Small intestine (tissue), 7 donors: ENCODE results near the gene RIMBP2. TPM values are rescaled to one million over a fixed set of nuclear protein-coding genes. Genes with fewer than 3 reads are reported as not detected.

ENCODE experiments used
- DNase-seq, 2 donors: peaks; one replicate each; pipeline versions ENCODE4 v3.0.0 to v3.0.0-alpha.2; 2013
- FAIRE-seq: peaks from 2 replicates; lab custom pipeline; 2012; peaks lifted over from hg19 to GRCh38; lab: Jason Lieb, UNC
- H3K27ac ChIP-seq, 3 donors: one replicate each; pipeline ENCODE4 v1.5.1; 2013; ENCODE audit warnings: low read length in 2 of 3, mild to moderate bottlenecking in 2 of 3, control low read depth in 1 of 3, inconsistent platforms in 1 of 3, low read depth in 1 of 3, moderate library complexity in 1 of 3
- H3K27me3 ChIP-seq, 3 donors: one replicate each; pipeline ENCODE4 v1.6.1; 2013; ENCODE audit warnings: low read length in 3 of 3, inconsistent platforms in 1 of 3; ENCODE audit not compliant: control insufficient read depth in 3 of 3, insufficient read depth in 3 of 3
- H3K36me3 ChIP-seq, 3 donors: one replicate each; pipeline ENCODE4 v1.6.1; 2013; ENCODE audit warnings: low read length in 3 of 3, inconsistent platforms in 1 of 3, low read depth in 1 of 3, mild to moderate bottlenecking in 1 of 3, moderate library complexity in 1 of 3; ENCODE audit not compliant: control insufficient read depth in 3 of 3, insufficient read depth in 2 of 3
- H3K4me1 ChIP-seq, 3 donors: one replicate each; pipeline ENCODE4 v1.6.1; 2013; ENCODE audit warnings: low read length in 2 of 3, inconsistent platforms in 1 of 3, low read depth in 1 of 3, mild to moderate bottlenecking in 1 of 3, moderate library complexity in 1 of 3; ENCODE audit not compliant: control insufficient read depth in 3 of 3, insufficient read depth in 2 of 3
- H3K4me3 ChIP-seq, 3 donors: one replicate each; pipeline ENCODE4 v1.5.1; 2013; ENCODE audit warnings: low read length in 3 of 3, control low read depth in 1 of 3, inconsistent platforms in 1 of 3, low read depth in 1 of 3, mild to moderate bottlenecking in 1 of 3, moderate library complexity in 1 of 3
- H3K9me3 ChIP-seq, 2 donors: one replicate each; pipeline ENCODE4 v1.6.1; 2013; ENCODE audit warnings: low read depth in 1 of 2, low read length in 1 of 2; ENCODE audit not compliant: control insufficient read depth in 2 of 2, insufficient read depth in 1 of 2
- WGBS, 3 donors: extraction: QIAGEN DNeasy Blood & Tissue Kit; methylation state at CpG; one replicate each; pipeline ENCODE4 v1.1.7; 2013; 5-methylcytosine and 5-hydroxymethylcytosine counted together
- polyA plus RNA-seq, 4 donors: library from polyadenylated mRNA; stranded (reverse) in 3 of 4; unstranded in 1 of 4; fragments of 200-250 nt in 3 of 4; fragments of 120-200 nt in 1 of 4; gene quantifications; one replicate each; pipeline versions ENCODE4 v1.2.1 to v1.2.3, GENCODE V29; 2013
- donor health status: healthy with polysubstance abuse.
- donor health status: control.
- donor health status: control.
- donor health status: Bipolar disorder and iron deficiency.
- donor health status: healthy.

RIMBP2 gene
- polyA plus RNA-seq, 4 donors: 0.22 to 12.2 (median 2.3) TPM

DNA sequence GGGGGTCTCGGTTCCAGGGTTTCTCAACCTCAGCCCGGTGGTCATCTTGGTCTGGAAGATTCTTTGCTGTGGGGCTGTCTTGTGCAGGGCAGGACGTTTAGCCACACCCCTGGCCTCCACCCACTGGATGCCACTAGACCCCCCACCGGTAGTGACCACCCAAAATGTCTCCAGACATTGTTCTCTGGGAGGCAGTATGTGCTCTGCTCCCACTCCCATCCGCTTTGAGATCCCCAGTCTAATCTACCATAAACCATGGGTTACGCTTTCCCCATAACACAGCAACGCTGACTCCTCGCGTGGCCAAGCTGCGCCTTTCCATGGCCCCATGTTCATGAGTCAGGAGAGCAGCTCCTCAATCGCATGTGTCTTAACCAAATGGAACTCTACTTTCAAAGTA, 155.8 kb downstream of the RIMBP2 start:
- 79 to 82% (median 82%) methylated on average over 11 of the region's 11 CpGs for WGBS, 3 donors

DNA sequence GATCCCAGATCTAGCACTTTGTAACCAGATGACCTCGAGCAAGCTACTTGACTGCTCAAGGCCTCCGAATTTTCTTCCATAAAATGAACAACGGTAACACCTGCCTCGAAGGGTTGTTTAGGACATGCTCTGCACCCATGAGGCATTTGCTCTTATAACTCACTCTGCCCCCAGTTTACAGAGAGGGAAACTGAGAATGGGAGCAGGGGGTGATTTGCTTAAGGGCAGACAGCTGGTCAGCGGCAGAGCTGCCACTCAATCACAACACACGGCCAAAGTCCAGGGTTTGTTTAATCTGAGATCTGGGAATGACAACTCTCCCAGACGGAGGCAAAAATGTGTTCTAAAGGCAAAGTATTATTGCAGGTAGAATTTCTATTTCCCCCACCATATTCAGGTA, 156.3 kb downstream of the RIMBP2 start:
- DNase-seq (peak; percentile 29 to 46), FAIRE-seq (no peak)
- Histone ChIP-seq H3K27ac (no peak overlapping the region), H3K4me3 (no peak overlapping the region), H3K4me1 (peaks cover 0 to 21% (median 12%) of the 10 kb centered on the region in 3 donors), H3K36me3 (no peaks in the 10 kb centered on the region), H3K9me3 (no peaks in the 10 kb centered on the region), H3K27me3 (peaks cover 0 to 4% (median 0%) of the 10 kb centered on the region in 3 donors)
- WGBS, 3 donors: 14 to 64% (median 45%) methylated on average over 7 of the region's 7 CpGs

More for the DNA sequence above, 155.8 kb downstream of the RIMBP2 start:
- DNase-seq: no peak
- Histone ChIP-seq H3K36me3 (no peaks in the 10 kb centered on the region), H3K27ac (no peak overlapping the region), H3K4me1 (peaks cover 0 to 21% (median 10%) of the 10 kb centered on the region in 3 donors), H3K4me3 (no peak overlapping the region), H3K27me3 (peaks cover 0 to 4% (median 0%) of the 10 kb centered on the region in 3 donors), H3K9me3 (peaks cover 0 to 1% of the 10 kb centered on the region in 2 donors)
- FAIRE-seq: no peak

DNA sequence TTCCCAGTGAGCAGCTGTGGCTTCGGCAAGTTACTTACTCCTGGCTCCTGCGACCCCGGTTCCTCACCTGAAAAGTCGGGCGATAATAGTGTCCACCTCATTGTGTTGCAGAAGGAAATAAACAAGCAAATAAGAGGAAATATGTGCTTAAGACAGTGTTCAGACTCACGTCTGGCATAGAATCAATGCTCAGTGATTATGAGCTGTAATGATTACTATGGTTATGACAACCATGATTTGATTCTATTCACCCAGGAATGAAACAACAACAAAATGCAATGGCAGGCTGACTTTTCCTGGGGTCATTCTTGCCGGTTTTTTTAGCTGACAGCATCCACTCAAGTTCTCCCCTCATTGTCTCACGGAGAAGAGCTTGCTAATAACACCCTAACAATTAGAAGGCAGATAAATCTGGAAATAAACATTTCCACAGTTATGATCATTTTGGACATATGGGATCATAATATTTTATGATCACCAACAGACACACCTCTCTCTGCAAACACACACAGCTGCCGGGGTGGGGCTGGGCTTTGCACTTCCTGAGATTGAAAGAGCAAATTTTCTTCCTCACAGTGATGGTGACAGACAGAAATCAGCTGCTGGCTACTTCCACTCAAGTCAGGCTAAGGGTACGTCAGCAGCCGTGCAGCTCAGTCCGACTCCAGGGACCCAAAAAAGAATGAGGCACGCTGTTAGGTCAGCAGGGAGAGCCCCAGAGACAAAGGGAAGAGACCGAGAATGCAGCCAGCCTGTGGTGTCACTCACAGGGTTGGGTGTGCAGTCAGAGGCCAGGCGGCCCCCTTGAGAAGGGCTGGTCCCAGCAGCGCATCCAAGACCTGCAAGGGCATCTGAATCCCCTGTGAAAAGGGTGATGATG, 158.0 kb downstream of the RIMBP2 start:
- peaks cover 0 to 4% (median 0%) of the 10 kb centered on the region in 3 donors for H3K27me3 ChIP-seq
- FAIRE-seq (no peak), DNase-seq (peak; percentile 78 to 84)
- 15 to 38% (median 29%) methylated on average over 16 of the region's 16 CpGs for WGBS, 3 donors
- no peaks in the 10 kb centered on the region for H3K36me3 ChIP-seq
- H3K9me3 ChIP-seq: no peaks in the 10 kb centered on the region
- peaks cover 0 to 21% (median 12%) of the 10 kb centered on the region in 3 donors for H3K4me1 ChIP-seq
- H3K27ac ChIP-seq: peak overlapping the region in 2 of 3 donors; percentile 36 to 44
- H3K4me3 ChIP-seq: no peak overlapping the region

DNA sequence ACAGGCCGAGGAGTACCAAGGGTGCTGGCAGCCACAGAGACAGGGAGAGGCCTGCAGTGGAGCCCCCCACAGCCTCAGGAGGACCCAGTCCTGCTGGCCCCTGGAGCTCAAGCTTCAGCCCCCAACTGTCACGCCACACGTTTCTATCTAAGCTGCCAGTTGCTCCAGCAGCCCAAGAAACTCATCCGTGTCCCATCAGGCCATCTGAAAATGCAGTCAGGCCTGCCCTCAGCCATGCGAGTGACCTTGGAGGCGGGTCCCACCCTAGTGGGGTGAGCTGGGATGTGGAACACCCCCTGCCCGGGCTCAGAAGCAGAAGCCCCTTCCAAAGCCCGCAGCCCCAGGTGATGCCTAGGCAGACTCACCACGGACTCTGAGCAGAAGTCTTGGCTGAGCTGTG, 158.9 kb downstream of the RIMBP2 start:
- Histone ChIP-seq H3K36me3 (no peaks in the 10 kb centered on the region), H3K4me3 (no peak overlapping the region), H3K9me3 (no peaks in the 10 kb centered on the region), H3K27ac (peak overlapping the region in 1 of 3 donors; percentile 40), H3K27me3 (peaks cover 0 to 4% (median 0%) of the 10 kb centered on the region in 3 donors), H3K4me1 (peaks cover 0 to 21% (median 12%) of the 10 kb centered on the region in 3 donors)
- 32 to 69% (median 36%) methylated on average over 9 of the region's 9 CpGs for WGBS, 3 donors
- FAIRE-seq (no peak), DNase-seq (no peak)

DNA sequence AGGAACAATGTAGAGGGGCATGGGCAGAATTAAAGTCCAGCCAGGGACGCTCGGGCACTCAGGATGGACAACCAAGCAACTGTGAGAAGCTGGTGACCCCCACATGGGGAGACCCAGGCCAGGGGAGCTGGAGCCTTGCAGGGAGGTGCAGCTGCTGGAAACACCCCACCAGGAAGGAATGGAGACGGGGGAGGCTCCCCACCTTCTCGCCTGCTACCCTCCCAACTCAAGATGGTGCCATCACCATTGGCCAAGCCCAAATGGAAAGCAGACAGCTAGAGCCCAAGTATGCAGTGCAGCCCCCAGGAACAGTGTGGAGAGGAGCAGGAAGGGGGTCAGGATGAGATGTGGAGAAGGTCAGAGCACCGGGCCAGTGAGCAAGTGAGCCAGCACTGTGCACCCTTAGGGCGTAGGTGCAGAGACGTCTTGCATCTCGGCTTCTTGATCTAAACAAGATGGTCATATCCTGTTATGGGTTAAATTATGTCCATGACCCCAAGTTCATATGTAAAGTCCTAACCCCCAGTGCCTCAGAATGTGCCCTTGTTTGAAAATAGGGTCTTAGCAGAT, 159.5 kb downstream of the RIMBP2 start:
- H3K9me3 ChIP-seq: no peaks in the 10 kb centered on the region
- DNase-seq: no peak
- no peaks in the 10 kb centered on the region for H3K36me3 ChIP-seq
- H3K27me3 ChIP-seq: peaks cover 0 to 4% (median 0%) of the 10 kb centered on the region in 3 donors
- 80 to 84% (median 82%) methylated on average over 8 of the region's 8 CpGs for WGBS, 3 donors
- H3K4me1 ChIP-seq: peaks cover 0 to 21% (median 12%) of the 10 kb centered on the region in 3 donors
- no peak for FAIRE-seq
- H3K4me3 ChIP-seq: no peak overlapping the region
- H3K27ac ChIP-seq: peak overlapping the region in 1 of 3 donors; percentile 40

DNA sequence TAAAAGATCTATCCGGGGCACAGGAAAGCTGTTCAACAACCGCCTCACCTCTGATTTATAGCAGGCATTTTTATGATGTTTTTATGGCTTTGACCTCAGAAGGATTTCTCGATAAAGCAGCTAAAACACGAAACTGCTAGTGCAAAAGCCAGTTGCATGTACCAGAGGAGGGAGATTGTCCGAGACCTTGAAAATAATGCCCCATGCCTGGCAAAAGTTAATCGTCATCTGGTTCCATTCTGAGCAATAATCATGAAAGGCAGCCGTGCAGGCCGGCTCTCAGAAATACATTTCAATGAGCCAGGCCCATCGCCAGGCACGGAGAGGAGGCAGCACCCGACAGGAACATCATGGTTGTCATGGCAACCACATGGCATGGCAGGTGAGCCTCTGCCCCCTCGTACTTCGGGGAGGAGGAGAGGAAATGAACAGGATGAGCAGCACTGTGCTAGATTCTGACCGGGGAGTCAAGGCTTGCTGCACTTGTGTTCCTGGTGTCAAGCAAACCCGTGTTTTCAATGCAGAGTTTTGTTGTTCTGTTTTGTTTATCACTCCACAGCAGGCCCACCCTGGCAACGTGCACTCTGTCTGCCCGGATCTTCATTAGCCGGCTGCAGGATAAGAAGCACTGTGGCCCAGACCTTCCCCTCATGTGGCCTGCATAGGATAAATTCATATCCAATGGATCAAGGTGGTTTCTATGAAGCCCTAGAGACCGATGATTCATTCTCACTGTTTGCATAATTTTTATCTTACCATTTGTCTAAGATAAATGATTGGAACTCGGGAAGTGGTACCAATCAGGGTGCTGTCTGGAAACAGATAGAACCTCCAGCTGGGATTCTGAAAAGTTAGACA, 160.2 kb downstream of the RIMBP2 start:
- peak; percentile 69 to 73 for DNase-seq
- H3K27me3 ChIP-seq: peaks cover 0 to 4% (median 0%) of the 10 kb centered on the region in 3 donors
- no peaks in the 10 kb centered on the region for H3K36me3 ChIP-seq
- 12 to 39% (median 30%) methylated on average over 19 to 20 of the region's 20 CpGs for WGBS, 3 donors
- H3K4me1 ChIP-seq: peaks cover 0 to 21% (median 12%) of the 10 kb centered on the region in 3 donors
- H3K9me3 ChIP-seq: no peaks in the 10 kb centered on the region
- FAIRE-seq: no peak
- peak overlapping the region in 1 of 3 donors; percentile 40 for H3K27ac ChIP-seq
- no peak overlapping the region for H3K4me3 ChIP-seq

DNA sequence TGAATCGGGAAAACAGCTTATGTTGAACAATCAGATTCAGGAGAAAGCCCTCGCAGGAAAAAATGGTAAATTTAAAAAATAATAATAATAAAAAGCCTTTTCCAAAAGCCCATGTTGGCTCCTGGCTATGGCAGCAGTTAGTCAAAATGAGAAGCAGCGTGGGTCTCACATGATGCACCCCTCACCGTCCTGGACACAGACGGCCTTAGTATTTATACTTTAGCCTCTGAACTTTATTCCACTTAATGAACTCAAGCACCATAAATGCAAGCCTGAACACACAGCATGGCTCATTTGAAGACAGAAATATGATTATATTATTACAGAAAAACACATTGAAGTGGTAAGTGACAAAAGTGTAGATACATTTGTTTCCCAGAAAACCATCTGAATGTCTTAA, 160.9 kb downstream of the RIMBP2 start:
- peaks cover 0 to 4% (median 0%) of the 10 kb centered on the region in 3 donors for H3K27me3 ChIP-seq
- peak overlapping the region in 1 of 3 donors; percentile 17 for H3K27ac ChIP-seq
- H3K4me1 ChIP-seq: peaks cover 0 to 21% (median 12%) of the 10 kb centered on the region in 3 donors
- no peaks in the 10 kb centered on the region for H3K36me3 ChIP-seq
- DNase-seq (no peak), FAIRE-seq (no peak)
- 26 to 47% (median 36%) methylated on average over 5 of the region's 5 CpGs for WGBS, 3 donors
- H3K4me3 ChIP-seq: no peak overlapping the region
- H3K9me3 ChIP-seq: no peaks in the 10 kb centered on the region
